ENCODE measurements around the gene HECTD1. TPM values are rescaled to one million over a fixed set of nuclear protein-coding genes. Genes with fewer than 3 reads are reported as not detected.
A peak's percentile ranks its signal among the peaks of the same experiment; 100 is the strongest.
"Not testable (repeated sequence)": the region's sequence is repeated elsewhere in the genome, so short reads cannot be mapped to it uniquely, and the experiment has no call there.

HECTD1 gene
- total RNA-seq, 6 donors from 2014 or later = 118 to 326 (median 164) TPM

DNA sequence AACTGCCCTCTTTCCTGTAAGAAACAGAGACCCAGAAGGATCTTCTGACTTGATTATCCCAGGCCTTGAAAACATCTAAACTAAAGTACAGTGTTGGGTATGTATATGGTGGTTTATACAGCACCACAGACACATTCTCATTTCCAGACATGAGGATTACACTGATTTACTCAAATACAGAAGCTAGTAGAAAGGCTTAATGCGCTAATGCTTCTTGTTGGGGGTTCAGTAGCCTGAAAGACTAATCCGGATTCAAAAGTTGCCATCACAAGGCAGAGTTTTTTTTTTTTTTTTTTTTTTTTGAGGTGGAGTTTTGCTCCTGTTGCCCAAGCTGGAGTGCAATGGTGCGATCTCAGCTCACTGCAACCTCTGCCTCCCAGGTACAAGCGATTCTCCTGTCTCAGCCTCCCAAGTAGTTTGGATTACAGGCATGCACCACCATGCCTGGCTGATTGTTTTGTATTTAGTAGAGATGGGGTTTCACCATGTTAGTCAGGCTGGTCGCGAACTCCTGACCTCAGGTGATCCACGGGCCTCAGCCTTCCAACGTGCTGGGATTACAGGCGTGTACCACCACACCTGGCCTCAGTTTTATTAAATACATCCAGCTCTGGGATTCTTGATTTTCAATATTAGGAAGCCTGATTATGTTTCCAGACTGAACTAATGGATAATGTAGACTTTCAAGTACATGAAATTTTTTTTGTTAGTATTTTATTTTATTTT lies 46.3 kb upstream of the HECTD1 start:
- ATAC-seq (ENCODE audit: low FRiP score in 2 of 2) (no peak), DNase-seq (no peak)
- TF ChIP-seq POLR2AphosphoS5 (IDR thresholded peaks at IDR 0.05) (no peak), POLR2A (IDR thresholded peaks at IDR 0.05) (no peak), EP300 (IDR thresholded peaks at IDR 0.05) (no peak)
- TF ChIP-seq, protein P1, sequence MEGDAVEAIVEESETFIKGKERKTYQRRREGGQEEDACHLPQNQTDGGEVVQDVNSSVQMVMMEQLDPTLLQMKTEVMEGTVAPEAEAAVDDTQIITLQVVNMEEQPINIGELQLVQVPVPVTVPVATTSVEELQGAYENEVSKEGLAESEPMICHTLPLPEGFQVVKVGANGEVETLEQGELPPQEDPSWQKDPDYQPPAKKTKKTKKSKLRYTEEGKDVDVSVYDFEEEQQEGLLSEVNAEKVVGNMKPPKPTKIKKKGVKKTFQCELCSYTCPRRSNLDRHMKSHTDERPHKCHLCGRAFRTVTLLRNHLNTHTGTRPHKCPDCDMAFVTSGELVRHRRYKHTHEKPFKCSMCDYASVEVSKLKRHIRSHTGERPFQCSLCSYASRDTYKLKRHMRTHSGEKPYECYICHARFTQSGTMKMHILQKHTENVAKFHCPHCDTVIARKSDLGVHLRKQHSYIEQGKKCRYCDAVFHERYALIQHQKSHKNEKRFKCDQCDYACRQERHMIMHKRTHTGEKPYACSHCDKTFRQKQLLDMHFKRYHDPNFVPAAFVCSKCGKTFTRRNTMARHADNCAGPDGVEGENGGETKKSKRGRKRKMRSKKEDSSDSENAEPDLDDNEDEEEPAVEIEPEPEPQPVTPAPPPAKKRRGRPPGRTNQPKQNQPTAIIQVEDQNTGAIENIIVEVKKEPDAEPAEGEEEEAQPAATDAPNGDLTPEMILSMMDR (IDR thresholded peaks at IDR 0.05) = no peak
- H3K27me3 ChIP-seq = no peaks in the 10 kb centered on the region
- H3K9me3 ChIP-seq = no peaks in the 10 kb centered on the region
- 97 to 98% methylated on average over 9 of the region's 9 CpGs for WGBS, 2 donors
- no peaks in the 10 kb centered on the region for H3K36me3 ChIP-seq
- no peak overlapping the region for H3K27ac ChIP-seq
- H3K4me3 ChIP-seq = no peak overlapping the region
- peaks cover 0 to 8% (median 0%) of the 10 kb centered on the region in 4 donors for H3K4me1 ChIP-seq

DNA sequence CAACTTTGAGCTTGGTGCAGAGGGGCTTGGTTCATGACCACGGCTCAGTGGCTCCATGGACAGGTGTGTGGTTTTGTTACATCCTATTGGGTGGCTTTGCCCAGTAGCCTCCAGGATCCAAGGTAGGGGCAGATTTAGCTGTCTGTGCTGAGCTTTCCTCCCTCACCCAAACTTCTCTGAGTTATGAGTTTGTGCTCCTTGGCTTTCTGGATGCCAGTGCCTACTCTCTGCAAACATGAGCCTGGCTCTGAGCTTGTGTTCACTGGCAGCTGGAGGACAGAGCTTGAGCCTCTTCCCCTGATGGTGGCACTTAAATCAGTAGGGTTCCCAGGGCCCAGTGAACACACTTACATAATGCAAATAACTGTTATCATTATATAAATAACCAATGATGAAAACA lies 45.3 kb upstream of the HECTD1 start:
- Histone ChIP-seq H3K36me3 (no peaks in the 10 kb centered on the region), H3K27me3 (no peaks in the 10 kb centered on the region), H3K27ac (no peak overlapping the region), H3K4me3 (no peak overlapping the region), H3K9me3 (no peaks in the 10 kb centered on the region), H3K4me1 (peaks cover 0 to 8% (median 0%) of the 10 kb centered on the region in 4 donors)
- no peak for TF ChIP-seq POLR2AphosphoS5 (IDR thresholded peaks at IDR 0.05)
- no peak for TF ChIP-seq POLR2A (IDR thresholded peaks at IDR 0.05)
- no peak for TF ChIP-seq EP300 (IDR thresholded peaks at IDR 0.05)
- TF ChIP-seq, protein P1 (IDR thresholded peaks at IDR 0.05) = no peak
- 69 to 100% methylated on average over 1 of the region's 1 CpG for WGBS, 2 donors
- DNase-seq = no peak
- ATAC-seq (ENCODE audit: low FRiP score in 2 of 2) = no peak

DNA sequence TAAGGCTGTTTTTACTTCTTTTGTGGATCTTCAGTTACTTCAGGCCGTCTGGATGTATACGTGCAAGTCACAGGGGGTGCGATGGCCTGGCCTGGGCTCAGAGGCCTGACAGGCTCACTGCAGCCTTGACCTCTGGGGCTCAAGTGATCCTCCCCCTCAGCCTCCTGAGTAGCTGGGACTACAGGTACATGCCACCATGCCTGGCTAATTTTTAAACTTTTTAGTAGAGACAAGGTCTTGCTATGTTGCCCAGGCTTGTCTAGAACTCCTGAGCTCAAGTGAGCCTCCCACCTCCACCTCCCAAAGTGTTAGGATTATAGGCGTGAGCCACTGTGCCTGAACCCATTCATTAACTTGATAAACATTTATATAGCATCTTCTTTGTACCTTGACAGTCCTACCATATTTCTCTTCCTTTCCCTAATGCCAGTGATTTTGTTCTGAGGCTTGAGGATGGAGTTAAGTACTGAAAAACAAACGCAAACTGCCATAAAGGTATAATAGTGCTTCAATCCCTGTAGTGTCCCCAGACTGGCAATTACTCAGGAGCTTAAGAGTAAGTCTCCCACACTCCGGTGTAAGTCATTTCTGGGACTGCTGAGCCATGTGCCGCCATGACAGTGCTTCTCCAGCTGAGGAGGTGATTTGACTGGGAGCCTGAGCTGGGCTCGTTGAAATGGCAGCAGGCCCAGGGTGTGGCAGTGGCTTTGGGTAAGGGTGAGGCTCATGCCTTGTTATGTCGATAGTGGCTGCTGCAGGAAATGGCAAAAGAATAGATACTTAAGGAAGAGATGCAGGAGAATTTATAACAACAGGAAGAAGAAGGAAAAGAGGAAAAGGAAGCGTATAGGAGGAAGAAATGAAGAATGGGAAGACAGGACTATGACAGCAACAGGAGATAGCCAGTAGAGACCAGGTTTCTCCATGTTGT lies 43.7 kb upstream of the HECTD1 start:
- peaks cover 0 to 3% (median 0%) of the 10 kb centered on the region in 4 donors for H3K4me1 ChIP-seq
- no peaks in the 10 kb centered on the region for H3K27me3 ChIP-seq
- ATAC-seq (ENCODE audit: low FRiP score in 2 of 2) (no peak), DNase-seq (peak in 1 of 2 donors; percentile 48)
- no peaks in the 10 kb centered on the region for H3K36me3 ChIP-seq
- 48 to 67% methylated on average over 9 of the region's 10 CpGs for WGBS, 2 donors
- TF ChIP-seq POLR2A (IDR thresholded peaks at IDR 0.05) (no peak), EP300 (IDR thresholded peaks at IDR 0.05) (no peak), POLR2AphosphoS5 (IDR thresholded peaks at IDR 0.05) (no peak)
- TF ChIP-seq, protein P1 (IDR thresholded peaks at IDR 0.05) = no peak
- H3K27ac ChIP-seq = peak overlapping the region in 1 of 4 donors; percentile 45
- H3K9me3 ChIP-seq = no peaks in the 10 kb centered on the region
- H3K4me3 ChIP-seq = no peak overlapping the region

DNA sequence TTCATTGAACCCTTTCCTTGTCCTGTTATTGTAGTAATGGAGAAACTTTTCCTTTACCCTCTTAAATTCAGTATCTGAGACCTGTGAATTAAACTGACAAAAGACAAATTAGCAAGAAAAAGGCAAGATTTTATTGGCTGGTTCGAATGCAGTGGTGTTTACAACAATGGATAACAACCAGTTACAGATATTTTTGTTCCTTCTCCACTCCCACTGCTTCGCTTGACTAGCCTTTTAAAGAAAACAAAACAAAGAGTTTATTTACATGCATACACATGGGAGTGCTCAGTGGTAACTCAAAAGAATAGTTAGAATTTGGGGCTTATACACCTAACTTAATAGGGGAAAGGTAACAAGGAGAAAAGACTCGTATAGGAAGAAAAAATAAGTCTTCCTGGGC lies 37.0 kb upstream of the HECTD1 start:
- Histone ChIP-seq H3K4me3 (no peak overlapping the region), H3K4me1 (peaks cover 7 to 14% (median 10%) of the 10 kb centered on the region in 4 donors), H3K9me3 (no peaks in the 10 kb centered on the region), H3K27me3 (no peaks in the 10 kb centered on the region), H3K36me3 (no peaks in the 10 kb centered on the region), H3K27ac (no peak overlapping the region)
- no peak for TF ChIP-seq EP300 (IDR thresholded peaks at IDR 0.05)
- DNase-seq (no peak), ATAC-seq (ENCODE audit: low FRiP score in 2 of 2) (no peak)
- 74 to 88% methylated on average over 3 of the region's 3 CpGs for WGBS, 2 donors

DNA sequence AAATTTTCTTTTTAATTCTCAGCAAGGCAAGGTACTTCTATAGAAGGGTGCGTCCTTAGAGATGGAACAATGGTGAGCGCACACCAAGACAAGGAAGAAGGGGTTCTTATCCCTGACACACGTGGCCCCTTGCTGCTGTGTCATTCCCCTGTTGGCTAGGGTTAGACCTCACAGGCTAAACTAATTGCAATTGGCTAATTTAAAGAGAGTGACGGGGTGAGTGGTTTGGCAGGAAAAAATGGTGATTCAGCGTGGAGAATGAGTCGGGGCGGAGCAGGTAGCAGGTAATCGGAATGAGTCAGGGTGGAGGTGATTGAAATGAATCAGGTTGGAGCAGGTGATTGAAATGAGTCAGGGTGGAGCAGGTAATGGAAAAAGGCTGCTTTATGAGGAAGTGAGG lies 36.3 kb upstream of the HECTD1 start:
- peak overlapping the region in 1 of 4 donors; percentile 19 for H3K27ac ChIP-seq
- H3K9me3 ChIP-seq = no peaks in the 10 kb centered on the region
- no peak overlapping the region for H3K4me3 ChIP-seq
- H3K36me3 ChIP-seq = no peaks in the 10 kb centered on the region
- DNase-seq (peak in 1 of 2 donors; percentile 57), ATAC-seq (ENCODE audit: low FRiP score in 2 of 2) (peak in 1 of 2 donors; percentile 46)
- no peaks in the 10 kb centered on the region for H3K27me3 ChIP-seq
- no peak for TF ChIP-seq EP300 (IDR thresholded peaks at IDR 0.05)
- TF ChIP-seq POLR2A (IDR thresholded peaks at IDR 0.05) = no peak
- TF ChIP-seq, protein P1 (IDR thresholded peaks at IDR 0.05) = no peak
- TF ChIP-seq POLR2AphosphoS5 (IDR thresholded peaks at IDR 0.05) = no peak
- WGBS, 2 donors = 81 to 83% methylated on average over 8 of the region's 8 CpGs
- H3K4me1 ChIP-seq = peaks cover 7 to 14% (median 10%) of the 10 kb centered on the region in 4 donors

DNA sequence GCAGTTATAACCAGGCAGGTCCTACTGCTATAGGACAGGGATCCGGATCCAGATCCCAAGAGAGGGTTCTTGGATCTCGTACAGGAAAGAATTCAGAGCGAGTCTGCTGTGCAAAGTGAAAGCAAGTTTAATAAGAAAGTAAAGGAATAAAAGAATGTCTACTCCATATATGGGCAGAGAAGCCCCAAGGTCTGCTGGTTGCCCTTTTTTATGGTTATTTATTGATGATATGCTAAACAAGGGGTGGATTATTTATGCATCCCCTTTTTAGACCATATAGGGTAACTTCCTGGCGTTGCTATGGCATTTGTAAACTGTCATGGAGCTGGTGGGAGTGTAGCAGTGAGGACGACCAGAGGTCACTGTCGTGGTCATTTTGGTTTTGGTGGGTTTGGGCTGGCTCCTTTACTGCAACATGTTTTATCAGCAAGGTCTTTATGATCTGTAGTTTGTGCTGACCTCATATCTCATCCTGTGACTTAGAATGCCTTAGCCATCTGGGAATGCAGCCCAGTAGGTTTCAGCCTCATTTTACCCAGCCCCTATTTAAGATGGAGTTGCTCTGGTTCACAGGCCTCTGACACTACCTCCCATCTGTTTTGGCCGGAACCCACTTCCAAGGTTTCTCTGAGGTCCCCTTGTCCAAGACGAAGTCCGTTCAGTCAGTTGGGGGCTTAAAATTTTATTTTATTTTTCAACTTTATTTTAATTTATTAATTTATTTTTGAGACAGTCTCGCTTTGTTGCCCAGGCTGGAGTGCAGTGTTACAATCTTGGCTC lies 34.8 kb upstream of the HECTD1 start:
- Histone ChIP-seq H3K27ac (peak overlapping the region in 2 of 4 donors; percentile 31 to 36), H3K4me3 (peak overlapping the region in 1 of 4 donors; percentile 18), H3K4me1 (peaks cover 7 to 14% (median 10%) of the 10 kb centered on the region in 4 donors)
- DNase-seq; H3K27me3 ChIP-seq; H3K36me3 ChIP-seq; ATAC-seq (ENCODE audit: low FRiP score in 2 of 2); H3K9me3 ChIP-seq: not testable (repeated sequence)
- WGBS, 2 donors = 74 to 85% methylated on average over 9 to 10 of the region's 10 CpGs

All from upper lobe of left lung (tissue), 6 donors.